Thyroid gland (tissue), 4 donors: ENCODE results near the gene CNN3. TPM values are rescaled to one million over a fixed set of nuclear protein-coding genes. Genes with fewer than 3 reads are reported as not detected.

Experiments
- DNase-seq, 2 donors: peaks; one replicate each; pipeline ENCODE4 v3.0.0-alpha.2; 2019
- H3K27ac ChIP-seq, 3 donors: fragments of 200-600 bp; sonication (generic); 1 replicate in 2 of 3; 2 replicates in 1 of 3; pipeline ENCODE4 v1.5.1; 2016 to 2019; ENCODE audit warnings: mild to moderate bottlenecking in 1 of 3, moderate library complexity in 1 of 3
- H3K27me3 ChIP-seq: fragments of 200-600 bp; sonication (generic); one replicate; pipeline ENCODE4 v1.5.1; 2019
- H3K36me3 ChIP-seq, 2 donors: fragments of 200-600 bp; sonication (generic); one replicate each; pipeline ENCODE4 v1.5.1; 2016 to 2019
- H3K4me1 ChIP-seq, 2 donors: fragments of 200-600 bp; sonication (generic); one replicate each; pipeline ENCODE4 v1.5.1; 2017 to 2019
- H3K4me3 ChIP-seq, 3 donors: fragments of 200-600 bp; sonication (generic); replicated peaks in 1 of 3; 1 replicate in 2 of 3; 2 replicates in 1 of 3; pipeline ENCODE4 v1.5.1; 2016; ENCODE audit warnings: mild to moderate bottlenecking in 1 of 3
- H3K9me3 ChIP-seq: fragments of 200-600 bp; sonication (generic); one replicate; pipeline ENCODE4 v1.5.1; 2017
- CTCF ChIP-seq, 6 experiments: fragments of 200-600 bp in 3 of 6; fragments of 450-650 bp in 3 of 6; sonication (generic) in 3 of 6; IDR thresholded peaks; one replicate each; pipeline ENCODE4 v1.5.1; 2016 to 2019; ENCODE audit warnings: antibody characterized with exemption in 6 of 6, mild to moderate bottlenecking in 2 of 6, inconsistent platforms in 1 of 6, moderate library complexity in 1 of 6
- POLR2A ChIP-seq, 2 donors: fragments of 450-650 bp; IDR thresholded peaks; one replicate each; pipeline ENCODE4 v1.6.1; 2017; ENCODE audit warnings: antibody characterized with exemption in 2 of 2, mild to moderate bottlenecking in 2 of 2, moderate library complexity in 1 of 2
- WGBS, 2 donors: methylation state at CpG; one replicate each; pipeline ENCODE4 v1.1.5; 2017; 5-methylcytosine and 5-hydroxymethylcytosine counted together
- intact Hi-C: fragments of 100-400 bp; cut with DNase I; formaldehyde crosslinking; loops from one replicate; pipeline ENCODE4 v1.15.1; 2023
- total RNA-seq, 4 donors: library from RNA; depleted of rRNA; stranded (reverse); fragments of >200 nt; gene quantifications; one replicate each; pipeline ENCODE4 v1.2.3, GENCODE V29; 2016

Gene CNN3
- total RNA-seq, 4 donors from 2014 or later: 149 to 257 (median 177) TPM

- Histone ChIP-seq H3K4me3 (no peak overlapping the region), H3K36me3 (no peaks in the 10 kb centered on the region), H3K27ac (no peak overlapping the region), H3K4me1 (peaks cover 19 to 30% of the 10 kb centered on the region in 2 donors), H3K9me3 (no peaks in the 10 kb centered on the region), H3K27me3 (no peaks in the 10 kb centered on the region)
- DNase-seq: no peak
- intact Hi-C loops: no loop called here
- 96 to 97% methylated on average over 3 of the region's 3 CpGs for WGBS, 2 donors
- TF ChIP-seq CTCF (IDR thresholded peaks at IDR 0.05): no peak
- no peak for TF ChIP-seq POLR2A (IDR thresholded peaks at IDR 0.05)
Observed at GRCh38 chr1:94940738-94941137, 13.8 kb upstream of the CNN3 start.

GRCh38 chr1:94937820-94938219 is 10.9 kb upstream of the CNN3 start:
- no peaks in the 10 kb centered on the region for H3K27me3 ChIP-seq
- no peaks in the 10 kb centered on the region for H3K9me3 ChIP-seq
- no peak overlapping the region for H3K27ac ChIP-seq
- no peak overlapping the region for H3K4me3 ChIP-seq
- H3K36me3 ChIP-seq: no peaks in the 10 kb centered on the region
- H3K4me1 ChIP-seq: peaks cover 25 to 35% of the 10 kb centered on the region in 2 donors
- TF ChIP-seq CTCF (IDR thresholded peaks at IDR 0.05) (no peak), POLR2A (IDR thresholded peaks at IDR 0.05) (no peak)
- no peak for DNase-seq
- intact Hi-C loops: no loop called here
- 48 to 98% methylated on average over 1 of the region's 1 CpG for WGBS, 2 donors

DNA sequence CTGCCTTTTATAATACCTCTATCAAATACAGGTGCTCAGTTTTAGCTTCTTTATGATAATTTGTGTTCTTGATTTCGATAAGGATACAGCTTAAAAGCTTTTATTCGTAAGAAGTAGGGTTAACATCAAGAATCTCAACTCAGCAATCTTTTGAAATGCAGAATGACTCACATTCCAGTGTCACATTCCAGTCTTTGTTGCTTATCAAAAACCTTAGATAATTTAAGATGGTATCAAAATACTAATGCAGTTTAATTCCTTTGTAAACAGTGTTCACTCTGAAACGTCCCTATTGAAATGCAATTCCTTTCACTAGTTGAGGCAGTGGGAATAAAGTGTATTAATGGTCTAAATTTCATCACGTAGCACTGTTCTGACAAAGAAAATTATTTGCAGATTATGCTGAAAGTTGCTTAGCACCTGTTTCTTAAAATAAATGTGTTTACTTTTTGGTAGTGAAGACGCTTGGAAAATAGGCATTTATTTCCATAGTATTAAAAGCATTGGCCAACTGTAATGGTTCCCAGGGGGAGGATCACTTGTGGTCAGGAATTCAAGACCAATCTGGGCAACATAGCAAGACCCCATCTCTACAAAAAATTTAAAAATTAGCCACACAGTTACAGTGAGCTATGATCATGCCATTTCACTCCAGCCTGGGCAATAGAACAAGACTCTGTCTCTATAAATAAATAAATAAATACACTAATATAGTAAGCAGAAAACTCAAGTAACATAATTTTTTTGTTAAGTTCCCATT is 10.1 kb upstream of the CNN3 start:
- no peaks in the 10 kb centered on the region for H3K9me3 ChIP-seq
- 75 to 76% methylated on average over 5 of the region's 5 CpGs for WGBS, 2 donors
- H3K27ac ChIP-seq: peak overlapping the region in 2 of 3 donors; percentile 76 to 83
- DNase-seq: no peak
- no peaks in the 10 kb centered on the region for H3K36me3 ChIP-seq
- H3K4me3 ChIP-seq: no peak overlapping the region
- intact Hi-C loops: no loop called here
- TF ChIP-seq POLR2A (IDR thresholded peaks at IDR 0.05) (no peak), CTCF (IDR thresholded peaks at IDR 0.05) (no peak)
- no peaks in the 10 kb centered on the region for H3K27me3 ChIP-seq
- peaks cover 25 to 35% of the 10 kb centered on the region in 2 donors for H3K4me1 ChIP-seq

- no peak overlapping the region for H3K4me3 ChIP-seq
- peak overlapping the region; percentile 61 to 83 (median 76) for H3K27ac ChIP-seq
- H3K27me3 ChIP-seq: no peaks in the 10 kb centered on the region
- intact Hi-C loops: no loop called here
- DNase-seq: no peak
- TF ChIP-seq CTCF (IDR thresholded peaks at IDR 0.05) (no peak), POLR2A (IDR thresholded peaks at IDR 0.05) (no peak)
- H3K9me3 ChIP-seq: no peaks in the 10 kb centered on the region
- 15 to 27% methylated on average over 1 of the region's 1 CpG for WGBS, 2 donors
- peaks cover 25 to 40% of the 10 kb centered on the region in 2 donors for H3K4me1 ChIP-seq
- H3K36me3 ChIP-seq: no peaks in the 10 kb centered on the region
Observed at GRCh38 chr1:94935476-94935875, 8.6 kb upstream of the CNN3 start.

GRCh38 chr1:94935034-94935433 is 8.1 kb upstream of the CNN3 start:
- H3K4me3 ChIP-seq: no peak overlapping the region
- no peak for TF ChIP-seq CTCF (IDR thresholded peaks at IDR 0.05)
- TF ChIP-seq POLR2A (IDR thresholded peaks at IDR 0.05): no peak
- no peaks in the 10 kb centered on the region for H3K9me3 ChIP-seq
- intact Hi-C loops: no loop called here
- H3K27me3 ChIP-seq: no peaks in the 10 kb centered on the region
- 90 to 95% methylated on average over 1 of the region's 1 CpG for WGBS, 2 donors
- no peak for DNase-seq
- H3K4me1 ChIP-seq: peaks cover 25 to 40% of the 10 kb centered on the region in 2 donors
- no peaks in the 10 kb centered on the region for H3K36me3 ChIP-seq
- peak overlapping the region in 2 of 3 donors; percentile 76 to 83 for H3K27ac ChIP-seq
